ENCODE data around the gene MARCHF2.

- TF ChIP-seq CTCF (IDR thresholded peaks at IDR 0.05) (no peak), POLR2A (IDR thresholded peaks at IDR 0.05) (no peak)
These were observed 19.2 kb upstream of the MARCHF2 start for GRCh38 chr19:8393871-8394250.
